A549 (cell line): ENCODE results near the gene TMEM222. TPM values are rescaled to one million over a fixed set of nuclear protein-coding genes. Genes with fewer than 3 reads are reported as not detected.
A peak's percentile ranks its signal among the peaks of the same experiment; 100 is the strongest.

Experiments
- ATAC-seq, 2 experiments: fragments of 200-7000 bp in 1 of 2; fragments of >200 bp in 1 of 2; cut with Nextera tagmentation in 1 of 2; cut with Tn5 transposase in 1 of 2; 3 replicates each; pipeline versions ENCODE4 v1.8.0 to v1.9.1; 2018 to 2020; ENCODE audit warnings: mild to moderate bottlenecking in 1 of 2, moderate library complexity in 1 of 2
- CTCF ChIA-PET: fragments of 300-600 bp; sonication (Branson Sonifier 250); formaldehyde crosslinking; extraction: SDS; loops from one replicate; lab custom pipeline; 2021; ENCODE audit warnings: antibody characterized with exemption, inconsistent platforms; lab: Yijun Ruan, JAX
- POLR2A ChIA-PET: fragments of 350-600 bp; formaldehyde crosslinking; extraction: SDS; loops from one replicate; lab custom pipeline; 2021; ENCODE audit warnings: antibody characterized with exemption, inconsistent platforms; lab: Yijun Ruan, JAX
- DNase-seq, 2 experiments: peaks; one replicate each; pipeline versions ENCODE4 v3.0.0 to v3.0.0-alpha.2; 2011 to 2016; ENCODE audit warnings: low read depth in 1 of 2, low spot score in 1 of 2
- FAIRE-seq: peaks from 2 replicates; lab custom pipeline; 2011; peaks lifted over from hg19 to GRCh38; lab: Jason Lieb, UNC
- H3K27ac ChIP-seq, 2 experiments: fragments of >200 bp; sonication (Bioruptor Twin); formaldehyde crosslinking; 3 replicates each; pipeline ENCODE4 v1.5.1; 2016 to 2017
- H3K4me1 ChIP-seq: fragments of >200 bp; sonication (Bioruptor Twin); formaldehyde crosslinking; 3 replicates; pipeline ENCODE4 v1.6.1; 2016
- H3K4me2 ChIP-seq: fragments of >200 bp; sonication (Bioruptor Twin); formaldehyde crosslinking; 3 replicates; pipeline ENCODE4 v1.6.1; 2016
- H3K4me3 ChIP-seq: fragments of >200 bp; sonication (Bioruptor Twin); formaldehyde crosslinking; 3 replicates; pipeline ENCODE4 v1.5.1; 2016
- H3K9me3 ChIP-seq: fragments of >200 bp; sonication (Bioruptor Twin); formaldehyde crosslinking; 3 replicates; pipeline ENCODE4 v1.6.1; 2016
- BHLHE40 ChIP-seq: IDR thresholded peaks from 2 replicates; pipeline ENCODE4 v1.6.1; 2012; ENCODE audit warnings: low read depth, low read length, inconsistent platforms
- CHD4 ChIP-seq: fragments of 200-600 bp; sonication (generic); IDR thresholded peaks from 2 replicates; pipeline ENCODE4 v1.6.1; 2016; ENCODE audit warnings: antibody characterized with exemption, mild to moderate bottlenecking, borderline replicate concordance
- EHF ChIP-seq: fragments of 250-450 bp; sonication (Bioruptor Pico); IDR thresholded peaks from 2 replicates; pipeline ENCODE4 v1.5.0; 2020; ENCODE audit warnings: mild to moderate bottlenecking
- ELK1 ChIP-seq: fragments of 150-350 bp; IDR thresholded peaks from 2 replicates; pipeline ENCODE4 v1.6.1; 2014; ENCODE audit warnings: low read depth, mild to moderate bottlenecking, low read length
- ESRRA ChIP-seq: fragments of 150-350 bp; IDR thresholded peaks from 2 replicates; pipeline ENCODE4 v1.6.1; 2014; ENCODE audit warnings: mild to moderate bottlenecking, low read length, borderline replicate concordance
- FOSB ChIP-seq: fragments of 250-450 bp; sonication (Bioruptor Pico); IDR thresholded peaks from 2 replicates; pipeline ENCODE4 v1.5.0; 2020; ENCODE audit warnings: mild to moderate bottlenecking, moderate library complexity
- FOSL2 ChIP-seq, 2 experiments: fragments of 450-650 bp in 1 of 2; fragments of >200 bp in 1 of 2; sonication (Bioruptor Twin) in 1 of 2; formaldehyde crosslinking; IDR thresholded peaks; 2 replicates each; pipeline versions ENCODE4 v1.5.0 to v1.6.1; 2016 to 2020; ENCODE audit warnings: mild to moderate bottlenecking in 1 of 2, moderate library complexity in 1 of 2
- HDAC2 ChIP-seq: fragments of 200-600 bp; sonication (generic); IDR thresholded peaks from 2 replicates; pipeline ENCODE4 v1.6.1; 2016
- HES2 ChIP-seq: fragments of >200 bp; sonication (Bioruptor Twin); formaldehyde crosslinking; IDR thresholded peaks from 2 replicates; pipeline ENCODE4 v1.6.1; 2016
- HEYL ChIP-seq: fragments of 250-450 bp; sonication (Bioruptor Pico); IDR thresholded peaks from 2 replicates; pipeline ENCODE4 v1.8.0; 2021; ENCODE audit warnings: mild to moderate bottlenecking, moderate library complexity
- HOXB5 ChIP-seq: fragments of 250-450 bp; sonication (Bioruptor Pico); IDR thresholded peaks from 2 replicates; pipeline ENCODE4 v1.5.0; 2020; ENCODE audit warnings: mild to moderate bottlenecking, moderate library complexity
- KDM1A ChIP-seq: fragments of 200-600 bp; sonication (generic); IDR thresholded peaks from 2 replicates; pipeline ENCODE4 v1.6.1; 2016; ENCODE audit warnings: low read depth, mild to moderate bottlenecking
- MAFK ChIP-seq: fragments of 450-650 bp; IDR thresholded peaks from 2 replicates; pipeline ENCODE4 v1.6.1; 2014; ENCODE audit not compliant: partially characterized antibody
- MAX ChIP-seq: IDR thresholded peaks from 2 replicates; pipeline ENCODE4 v1.6.1; 2012
- MAZ ChIP-seq: fragments of 150-350 bp; IDR thresholded peaks from 2 replicates; pipeline ENCODE4 v1.6.1; 2014; ENCODE audit warnings: antibody characterized with exemption, low read depth, low read length, borderline replicate concordance
- MYC ChIP-seq: IDR thresholded peaks from 2 replicates; pipeline ENCODE4 v1.6.1; 2012; ENCODE audit warnings: mild to moderate bottlenecking, inconsistent platforms, low read length, improper control_type of control experiment, borderline replicate concordance
- NFE2L2 ChIP-seq: fragments of 150-350 bp; conservative IDR thresholded peaks from 2 replicates; pipeline ENCODE4 v1.6.1; 2014; ENCODE audit warnings: low read length
- NPAS2 ChIP-seq: fragments of 250-450 bp; sonication (Bioruptor Pico); IDR thresholded peaks from 2 replicates; pipeline ENCODE4 v1.8.0; 2022; ENCODE audit warnings: mild to moderate bottlenecking, moderate library complexity, borderline replicate concordance
- NR3C1 ChIP-seq: fragments of >200 bp; sonication (Bioruptor Twin); formaldehyde crosslinking; IDR thresholded peaks from 3 replicates; pipeline ENCODE4 v1.6.1; 2017
- PHF8 ChIP-seq: fragments of 200-600 bp; sonication (generic); IDR thresholded peaks from 2 replicates; pipeline ENCODE4 v1.6.1; 2016; ENCODE audit warnings: low read depth, mild to moderate bottlenecking, antibody characterized with exemption, moderate library complexity, borderline replicate concordance
- POLR2AphosphoS2 ChIP-seq: conservative IDR thresholded peaks from 2 replicates; pipeline ENCODE4 v1.6.1; 2012; ENCODE audit warnings: low read length, improper control_type of control experiment, inconsistent platforms
- RARB ChIP-seq: fragments of 250-450 bp; sonication (Bioruptor Pico); IDR thresholded peaks from 2 replicates; pipeline ENCODE4 v1.8.0; 2021; ENCODE audit warnings: mild to moderate bottlenecking, moderate library complexity
- RFX5 ChIP-seq: fragments of 450-650 bp; IDR thresholded peaks from 2 replicates; pipeline ENCODE4 v1.7.1; 2014; ENCODE audit warnings: antibody characterized with exemption, mild to moderate bottlenecking, moderate library complexity
- SMC3 ChIP-seq: fragments of >200 bp; sonication (Bioruptor Twin); formaldehyde crosslinking; IDR thresholded peaks from 3 replicates; pipeline ENCODE4 v1.6.1; 2018; ENCODE audit warnings: inconsistent platforms
- TP53 ChIP-seq: fragments of 250-450 bp; sonication (Bioruptor Pico); IDR thresholded peaks from 2 replicates; pipeline ENCODE4 v1.5.0; 2021; ENCODE audit warnings: mild to moderate bottlenecking, moderate library complexity
- USF2 ChIP-seq: fragments of 450-650 bp; IDR thresholded peaks from 2 replicates; pipeline ENCODE4 v1.6.1; 2014; ENCODE audit warnings: antibody characterized with exemption
- ZFP36 ChIP-seq: fragments of 450-650 bp; IDR thresholded peaks from 2 replicates; pipeline ENCODE4 v1.6.1; 2014; ENCODE audit warnings: borderline replicate concordance; ENCODE audit not compliant: partially characterized antibody
- ZSCAN20 ChIP-seq: fragments of 250-450 bp; sonication (Bioruptor Pico); IDR thresholded peaks from 2 replicates; pipeline ENCODE4 v1.8.0; 2022; ENCODE audit warnings: mild to moderate bottlenecking, moderate library complexity
- WGBS: methylation state at CpG from one replicate; pipeline ENCODE4 v1.1.6; 2017; ENCODE audit errors: missing lambda C conversion rate; 5-methylcytosine and 5-hydroxymethylcytosine counted together
- polyA minus RNA-seq: library from RNA; depleted of rRNA, polyadenylated mRNA; stranded (reverse); fragments of >200 nt; gene quantifications from 2 replicates; pipeline ENCODE4 v1.2.3, GENCODE V29; 2011; rRNA and poly(A)+ RNA removed
- polyA plus RNA-seq, 4 experiments: library from polyadenylated mRNA; depleted of rRNA in 3 of 4; stranded (reverse); fragments of >200 nt; fragmentation: RNase III in 1 of 4; extraction: RNeasy Plus Mini Kit Qiagen cat#74134 plus additional on column Dnase treatment in 1 of 4; gene quantifications; 2 replicates in 3 of 4; 3 replicates in 1 of 4; pipeline ENCODE4 v1.2.3, GENCODE V29; 2011 to 2017
- TF ChIP-seq, protein P1 (sequence below): fragments of 200-600 bp; sonication (generic); IDR thresholded peaks from 2 replicates; pipeline ENCODE4 v1.6.1; 2016; ENCODE audit warnings: antibody characterized with exemption, mild to moderate bottlenecking, moderate library complexity
- TF ChIP-seq, protein P2 (sequence below): fragments of 250-450 bp; sonication (Bioruptor Pico); IDR thresholded peaks from 2 replicates; pipeline ENCODE4 v1.5.0; 2021; ENCODE audit warnings: mild to moderate bottlenecking, moderate library complexity, borderline replicate concordance

TMEM222 gene, protein sequence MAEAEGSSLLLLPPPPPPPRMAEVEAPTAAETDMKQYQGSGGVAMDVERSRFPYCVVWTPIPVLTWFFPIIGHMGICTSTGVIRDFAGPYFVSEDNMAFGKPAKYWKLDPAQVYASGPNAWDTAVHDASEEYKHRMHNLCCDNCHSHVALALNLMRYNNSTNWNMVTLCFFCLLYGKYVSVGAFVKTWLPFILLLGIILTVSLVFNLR
- polyA plus RNA-seq (2011; rRNA removed) (27.1 and 28.4 TPM in 2 replicates), polyA plus RNA-seq (2017; fragmentation: RNase III; extraction: RNeasy Plus Mini Kit Qiagen cat#74134 plus additional on column Dnase treatment) (29.7 to 32.0 TPM (median 30.0 TPM) in 3 replicates), polyA minus RNA-seq (57.5 and 61.8 TPM in 2 replicates)
- polyA plus RNA-seq (2012; cell fraction: cytosol; rRNA removed): 46.5 and 61.8 TPM in 2 replicates
- polyA plus RNA-seq (2012; cell fraction: nucleus; rRNA removed): 62.1 and 74.3 TPM in 2 replicates

DNA sequence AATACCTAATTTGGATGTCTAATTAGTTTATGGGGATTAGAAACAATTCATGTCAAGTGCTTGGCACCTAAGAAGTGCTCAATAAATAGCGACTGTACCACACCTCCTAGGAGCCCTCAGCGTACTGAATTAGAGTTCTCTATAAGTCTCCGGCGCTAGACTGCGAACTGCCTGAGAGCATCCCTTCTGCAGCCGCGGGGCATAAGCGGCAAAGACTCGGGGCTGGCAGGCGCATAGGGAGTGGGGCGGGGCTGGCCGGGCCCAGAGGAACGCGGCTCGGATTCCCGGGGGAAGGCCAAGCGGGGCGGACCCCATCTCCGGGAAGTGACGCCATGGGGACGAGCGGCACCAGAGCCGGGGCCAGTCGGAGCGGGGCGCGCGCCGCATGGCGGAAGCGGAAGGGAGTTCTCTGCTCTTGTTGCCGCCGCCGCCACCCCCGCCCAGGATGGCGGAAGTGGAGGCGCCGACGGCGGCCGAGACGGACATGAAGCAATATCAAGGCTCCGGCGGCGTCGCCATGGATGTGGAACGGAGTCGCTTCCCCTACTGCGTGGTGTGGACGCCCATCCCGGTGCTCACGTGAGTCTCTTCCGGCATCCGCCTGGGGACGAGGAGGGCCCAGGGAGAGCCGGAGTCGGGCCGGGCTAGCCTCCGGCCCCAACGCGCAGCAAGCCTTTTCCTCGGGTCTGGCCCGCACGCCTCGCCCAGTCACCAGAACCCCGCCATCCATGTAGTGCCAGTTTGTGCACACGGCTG is at the start of gene TMEM222:
TSS of gene TMEM222 (plus strand) at position 351 of the 756 bp plus-strand sequence. CDS start at position 386, 35 bp downstream.
- peak within 1 kb of the TSS; percentile 94 for H3K4me2 ChIP-seq
- under 1% methylated on average over 17 of the region's 67 CpGs for WGBS
- peak within 1 kb of the TSS; percentile 97 to 98 for H3K27ac ChIP-seq
- DNase-seq: peak; percentile 95
- H3K4me3 ChIP-seq: peak within 1 kb of the TSS; percentile 99
- CTCF ChIA-PET: interaction anchor here (1.0 to 4.8 kb wide), 4 partner anchors 11 to 35 kb away, joined by 3 to 29 read pairs (median 7); no protein-coding TSS in a partner anchor
- no peak for FAIRE-seq
- POLR2A ChIA-PET: interaction anchor here (1.0 kb wide), 1 partner anchor 45 kb away, joined by 4 read pairs; the partner anchor contains the start of gene MAP3K6
- H3K4me1 ChIP-seq: peaks cover 8% of the 10 kb centered on the region; the same call in 2 of the 3 replicates
- peak; percentile 98 to 99 for ATAC-seq
- no peaks in the 10 kb centered on the region for H3K9me3 ChIP-seq
- TF ChIP-seq ESRRA (no peak), NFE2L2 (no peak), TP53 (CRISPR knock-in tag) (no peak), ZSCAN20 (CRISPR knock-in tag) (no peak), MAZ (peak; percentile 69; the same call in 1 of the 2 replicates), KDM1A (no peak), POLR2AphosphoS2 (no peak), HOXB5 (CRISPR knock-in tag) (no peak), RFX5 (peak; percentile 68; the same call in 1 of the 2 replicates), MAX (peak; percentile 89), NPAS2 (no peak), FOSB (no peak), HEYL (CRISPR knock-in tag) (no peak), USF2 (peak; percentile 31; the same call in 1 of the 2 replicates), CHD4 (no peak), ELK1 (no peak), EHF (no peak), HDAC2 (no peak), FOSL2 (IDR thresholded peaks at IDR 0.05) (no peak), FOSL2 (CRISPR knock-in tag; IDR thresholded peaks at IDR 0.05) (0 out of 2 replicates have a peak, but pooled peaks have one; percentile 27), BHLHE40 (no peak), RARB (CRISPR knock-in tag) (no peak), ZFP36 (no peak), MYC (no peak), SMC3 (0 out of 3 replicates have a peak, but pooled peaks have one; percentile 14), PHF8 (peak; percentile 77), HES2 (no peak), NR3C1 (no peak), MAFK (no peak)
- TF ChIP-seq, protein P1, sequence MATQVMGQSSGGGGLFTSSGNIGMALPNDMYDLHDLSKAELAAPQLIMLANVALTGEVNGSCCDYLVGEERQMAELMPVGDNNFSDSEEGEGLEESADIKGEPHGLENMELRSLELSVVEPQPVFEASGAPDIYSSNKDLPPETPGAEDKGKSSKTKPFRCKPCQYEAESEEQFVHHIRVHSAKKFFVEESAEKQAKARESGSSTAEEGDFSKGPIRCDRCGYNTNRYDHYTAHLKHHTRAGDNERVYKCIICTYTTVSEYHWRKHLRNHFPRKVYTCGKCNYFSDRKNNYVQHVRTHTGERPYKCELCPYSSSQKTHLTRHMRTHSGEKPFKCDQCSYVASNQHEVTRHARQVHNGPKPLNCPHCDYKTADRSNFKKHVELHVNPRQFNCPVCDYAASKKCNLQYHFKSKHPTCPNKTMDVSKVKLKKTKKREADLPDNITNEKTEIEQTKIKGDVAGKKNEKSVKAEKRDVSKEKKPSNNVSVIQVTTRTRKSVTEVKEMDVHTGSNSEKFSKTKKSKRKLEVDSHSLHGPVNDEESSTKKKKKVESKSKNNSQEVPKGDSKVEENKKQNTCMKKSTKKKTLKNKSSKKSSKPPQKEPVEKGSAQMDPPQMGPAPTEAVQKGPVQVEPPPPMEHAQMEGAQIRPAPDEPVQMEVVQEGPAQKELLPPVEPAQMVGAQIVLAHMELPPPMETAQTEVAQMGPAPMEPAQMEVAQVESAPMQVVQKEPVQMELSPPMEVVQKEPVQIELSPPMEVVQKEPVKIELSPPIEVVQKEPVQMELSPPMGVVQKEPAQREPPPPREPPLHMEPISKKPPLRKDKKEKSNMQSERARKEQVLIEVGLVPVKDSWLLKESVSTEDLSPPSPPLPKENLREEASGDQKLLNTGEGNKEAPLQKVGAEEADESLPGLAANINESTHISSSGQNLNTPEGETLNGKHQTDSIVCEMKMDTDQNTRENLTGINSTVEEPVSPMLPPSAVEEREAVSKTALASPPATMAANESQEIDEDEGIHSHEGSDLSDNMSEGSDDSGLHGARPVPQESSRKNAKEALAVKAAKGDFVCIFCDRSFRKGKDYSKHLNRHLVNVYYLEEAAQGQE: no peak
- TF ChIP-seq, protein P2, sequence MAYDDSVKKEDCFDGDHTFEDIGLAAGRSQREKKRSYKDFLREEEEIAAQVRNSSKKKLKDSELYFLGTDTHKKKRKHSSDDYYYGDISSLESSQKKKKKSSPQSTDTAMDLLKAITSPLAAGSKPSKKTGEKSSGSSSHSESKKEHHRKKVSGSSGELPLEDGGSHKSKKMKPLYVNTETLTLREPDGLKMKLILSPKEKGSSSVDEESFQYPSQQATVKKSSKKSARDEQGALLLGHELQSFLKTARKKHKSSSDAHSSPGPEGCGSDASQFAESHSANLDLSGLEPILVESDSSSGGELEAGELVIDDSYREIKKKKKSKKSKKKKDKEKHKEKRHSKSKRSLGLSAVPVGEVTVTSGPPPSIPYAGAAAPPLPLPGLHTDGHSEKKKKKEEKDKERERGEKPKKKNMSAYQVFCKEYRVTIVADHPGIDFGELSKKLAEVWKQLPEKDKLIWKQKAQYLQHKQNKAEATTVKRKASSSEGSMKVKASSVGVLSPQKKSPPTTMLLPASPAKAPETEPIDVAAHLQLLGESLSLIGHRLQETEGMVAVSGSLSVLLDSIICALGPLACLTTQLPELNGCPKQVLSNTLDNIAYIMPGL (CRISPR knock-in tag): no peak
